ENCODE measurements around the gene ANTKMT. TPM values are rescaled to one million over a fixed set of nuclear protein-coding genes. Genes with fewer than 3 reads are reported as not detected.

The ANTKMT gene
- total RNA-seq, 1 experiment from 2014 or later, result 93.6 TPM

DNA sequence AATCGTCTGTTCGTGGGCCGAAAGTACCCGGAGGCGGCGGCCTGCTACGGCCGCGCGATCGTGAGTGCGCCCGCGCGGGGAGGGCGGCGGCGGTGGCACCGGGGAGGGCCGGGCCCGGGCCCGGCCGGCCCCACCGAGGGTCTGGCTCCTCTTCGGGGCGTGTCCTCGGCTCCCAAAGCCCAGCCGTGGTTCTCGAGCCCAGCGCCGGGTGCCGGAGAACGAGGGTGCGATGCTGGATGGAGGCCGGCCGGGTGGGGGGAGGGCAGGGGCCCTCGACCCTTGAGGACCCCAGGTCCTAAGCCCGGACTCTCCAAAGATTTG is 40.4 kb upstream of the ANTKMT start:
- Histone ChIP-seq H3K36me3 (ENCODE audit: control insufficient read depth, insufficient read depth, low read length) (peaks cover 5% of the 10 kb centered on the region; the same call in 1 of the 2 replicates), H3K27ac (ENCODE audit: low read length) (peak overlapping the region; percentile 87), H3K9me3 (ENCODE audit: control insufficient read depth, insufficient read depth, low read depth, low read length) (no peaks in the 10 kb centered on the region), H3K4me3 (ENCODE audit: low read depth in 2 of 2, low read length in 2 of 2) (peak overlapping the region; percentile 66 to 71), H3K4me1 (ENCODE audit: control insufficient read depth, insufficient read depth, low read length) (peaks cover 18% of the 10 kb centered on the region), H3K27me3 (ENCODE audit: control insufficient read depth, insufficient read depth, low read length) (no peaks in the 10 kb centered on the region)
- POLR2A ChIA-PET, result no interaction called here
- DNase-seq (ENCODE audit: low read depth, low spot score) (no peak), ATAC-seq (no peak)
- no TSS peak for BruUV-seq (replicated peaks)
- in situ Hi-C loops (cut with HindIII; ENCODE audit: low pct_unique_long_range_greater_than_20kb, low sequenced_read_pairs), result no loop called here
- CTCF ChIA-PET, result interaction anchor here (1.1 kb wide), 1 partner anchor 13 kb away, joined by 3 read pairs; the partner anchor contains the start of gene RHOT2
- intact Hi-C loops (cut with micrococcal nuclease; ENCODE audit: unreplicated experiment), result loop anchor here (10.0 kb wide), 1 partner anchor 1094 kb away; the partner anchor contains the start of genes EME2, MRPS34 and NME3
- TF ChIP-seq SIN3A (IDR thresholded peaks at IDR 0.05; ENCODE audit: borderline replicate concordance, insufficient read depth, low read depth, low read length), result peak; percentile 31; the same call in 1 of the 2 replicates
- no peak for TF ChIP-seq TCF7L2 (IDR thresholded peaks at IDR 0.05; ENCODE audit: low read depth, low read length)
- no peak for TF ChIP-seq POLR2AphosphoS5 (IDR thresholded peaks at IDR 0.05; ENCODE audit: low read depth, low read length)

DNA sequence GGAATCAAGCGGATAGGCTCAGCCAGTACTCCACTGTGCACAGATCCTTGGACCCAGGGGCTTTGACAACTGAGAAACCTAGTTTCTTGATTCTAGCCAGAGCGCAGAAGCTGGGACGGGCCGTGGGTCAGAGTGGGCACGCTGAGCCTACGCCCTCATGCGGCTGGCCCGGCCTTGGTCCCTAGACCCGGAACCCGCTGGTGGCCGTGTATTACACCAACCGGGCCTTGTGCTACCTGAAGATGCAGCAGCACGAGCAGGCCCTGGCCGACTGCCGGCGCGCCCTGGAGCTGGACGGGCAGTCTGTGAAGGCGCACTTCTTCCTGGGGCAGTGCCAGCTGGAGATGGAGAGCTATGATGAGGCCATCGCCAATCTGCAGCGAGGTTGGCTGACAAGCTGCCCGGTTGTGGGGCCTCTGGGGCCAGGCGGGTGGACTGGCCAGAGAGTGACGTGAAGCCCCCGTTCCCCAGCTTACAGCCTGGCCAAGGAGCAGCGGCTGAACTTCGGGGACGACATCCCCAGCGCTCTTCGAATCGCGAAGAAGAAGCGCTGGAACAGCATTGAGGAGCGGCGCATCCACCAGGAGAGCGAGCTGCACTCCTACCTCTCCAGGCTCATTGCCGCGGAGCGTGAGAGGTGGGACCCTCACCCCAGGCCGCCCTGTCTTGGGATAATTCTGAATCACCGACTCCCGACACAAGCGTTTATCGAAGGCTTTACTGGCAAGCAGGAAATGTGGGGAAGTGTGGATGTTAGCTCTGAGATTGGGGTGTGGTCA is 39.8 kb upstream of the ANTKMT start:
- Histone ChIP-seq H3K4me1 (ENCODE audit: control insufficient read depth, insufficient read depth, low read length) (peaks cover 18% of the 10 kb centered on the region), H3K27me3 (ENCODE audit: control insufficient read depth, insufficient read depth, low read length) (no peaks in the 10 kb centered on the region), H3K27ac (ENCODE audit: low read length) (peak overlapping the region; percentile 87), H3K9me3 (ENCODE audit: control insufficient read depth, insufficient read depth, low read depth, low read length) (no peaks in the 10 kb centered on the region), H3K36me3 (ENCODE audit: control insufficient read depth, insufficient read depth, low read length) (peaks cover 5% of the 10 kb centered on the region; the same call in 1 of the 2 replicates), H3K4me3 (ENCODE audit: low read depth in 2 of 2, low read length in 2 of 2) (peak overlapping the region; percentile 66 to 71)
- intact Hi-C loops (cut with micrococcal nuclease; ENCODE audit: unreplicated experiment), result loop anchor here (10.0 kb wide), 1 partner anchor 1094 kb away; the partner anchor contains the start of genes EME2, MRPS34 and NME3
- ATAC-seq (no peak), DNase-seq (ENCODE audit: low read depth, low spot score) (no peak)
- POLR2A ChIA-PET, result no interaction called here
- in situ Hi-C loops (cut with HindIII; ENCODE audit: low pct_unique_long_range_greater_than_20kb, low sequenced_read_pairs), result no loop called here
- BruUV-seq (replicated peaks), result no TSS peak
- TF ChIP-seq CTCF (IDR thresholded peaks at IDR 0.05), result peak; percentile 53; the same call in 1 of the 2 replicates
- TF ChIP-seq TCF7L2 (IDR thresholded peaks at IDR 0.05; ENCODE audit: low read depth, low read length), result no peak
- no peak for TF ChIP-seq SIN3A (IDR thresholded peaks at IDR 0.05; ENCODE audit: borderline replicate concordance, insufficient read depth, low read depth, low read length)
- CTCF ChIA-PET, result interaction anchor here (1.1 kb wide), 1 partner anchor 13 kb away, joined by 3 read pairs; the partner anchor contains the start of gene RHOT2

DNA sequence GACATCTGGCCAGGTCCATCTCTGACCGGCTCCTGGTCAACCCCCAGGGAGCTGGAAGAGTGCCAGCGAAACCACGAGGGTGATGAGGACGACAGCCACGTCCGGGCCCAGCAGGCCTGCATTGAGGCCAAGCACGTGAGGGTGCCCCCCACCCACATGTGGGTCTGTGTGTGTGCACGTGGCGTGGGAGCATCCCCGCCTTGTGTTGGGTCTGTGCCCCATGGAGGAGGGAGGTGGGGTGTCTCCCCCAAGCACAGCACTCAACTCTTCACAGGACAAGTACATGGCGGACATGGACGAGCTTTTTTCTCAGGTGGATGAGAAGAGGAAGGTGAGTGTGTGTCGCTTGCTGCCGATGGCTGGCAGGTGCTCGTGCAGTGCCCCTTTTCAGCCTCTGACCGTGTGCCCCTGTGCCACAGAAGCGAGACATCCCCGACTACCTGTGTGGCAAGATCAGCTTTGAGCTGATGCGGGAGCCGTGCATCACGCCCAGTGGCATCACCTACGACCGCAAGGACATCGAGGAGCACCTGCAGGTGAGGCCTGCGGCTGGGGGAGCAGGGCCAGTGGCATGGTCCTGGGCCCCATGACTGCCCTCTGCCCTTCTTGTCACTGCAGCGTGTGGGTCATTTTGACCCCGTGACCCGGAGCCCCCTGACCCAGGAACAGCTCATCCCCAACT is 39.1 kb upstream of the ANTKMT start:
- H3K9me3 ChIP-seq (ENCODE audit: control insufficient read depth, insufficient read depth, low read depth, low read length), result no peaks in the 10 kb centered on the region
- intact Hi-C loops (cut with micrococcal nuclease; ENCODE audit: unreplicated experiment), result loop anchor here (10.0 kb wide), 1 partner anchor 1093 kb away; the partner anchor contains the start of genes EME2, MRPS34 and NME3
- ChIA-PET CTCF (interaction anchor here (1.1 kb wide), 1 partner anchor 14 kb away, joined by 3 read pairs; the partner anchor contains the start of gene RHOT2), POLR2A (no interaction called here)
- peaks cover 18% of the 10 kb centered on the region for H3K4me1 ChIP-seq (ENCODE audit: control insufficient read depth, insufficient read depth, low read length)
- no peak for TF ChIP-seq SIN3A (IDR thresholded peaks at IDR 0.05; ENCODE audit: borderline replicate concordance, insufficient read depth, low read depth, low read length)
- peak; percentile 68; the same call in 1 of the 2 replicates for TF ChIP-seq POLR2AphosphoS5 (IDR thresholded peaks at IDR 0.05; ENCODE audit: low read depth, low read length)
- TF ChIP-seq, protein P1, sequence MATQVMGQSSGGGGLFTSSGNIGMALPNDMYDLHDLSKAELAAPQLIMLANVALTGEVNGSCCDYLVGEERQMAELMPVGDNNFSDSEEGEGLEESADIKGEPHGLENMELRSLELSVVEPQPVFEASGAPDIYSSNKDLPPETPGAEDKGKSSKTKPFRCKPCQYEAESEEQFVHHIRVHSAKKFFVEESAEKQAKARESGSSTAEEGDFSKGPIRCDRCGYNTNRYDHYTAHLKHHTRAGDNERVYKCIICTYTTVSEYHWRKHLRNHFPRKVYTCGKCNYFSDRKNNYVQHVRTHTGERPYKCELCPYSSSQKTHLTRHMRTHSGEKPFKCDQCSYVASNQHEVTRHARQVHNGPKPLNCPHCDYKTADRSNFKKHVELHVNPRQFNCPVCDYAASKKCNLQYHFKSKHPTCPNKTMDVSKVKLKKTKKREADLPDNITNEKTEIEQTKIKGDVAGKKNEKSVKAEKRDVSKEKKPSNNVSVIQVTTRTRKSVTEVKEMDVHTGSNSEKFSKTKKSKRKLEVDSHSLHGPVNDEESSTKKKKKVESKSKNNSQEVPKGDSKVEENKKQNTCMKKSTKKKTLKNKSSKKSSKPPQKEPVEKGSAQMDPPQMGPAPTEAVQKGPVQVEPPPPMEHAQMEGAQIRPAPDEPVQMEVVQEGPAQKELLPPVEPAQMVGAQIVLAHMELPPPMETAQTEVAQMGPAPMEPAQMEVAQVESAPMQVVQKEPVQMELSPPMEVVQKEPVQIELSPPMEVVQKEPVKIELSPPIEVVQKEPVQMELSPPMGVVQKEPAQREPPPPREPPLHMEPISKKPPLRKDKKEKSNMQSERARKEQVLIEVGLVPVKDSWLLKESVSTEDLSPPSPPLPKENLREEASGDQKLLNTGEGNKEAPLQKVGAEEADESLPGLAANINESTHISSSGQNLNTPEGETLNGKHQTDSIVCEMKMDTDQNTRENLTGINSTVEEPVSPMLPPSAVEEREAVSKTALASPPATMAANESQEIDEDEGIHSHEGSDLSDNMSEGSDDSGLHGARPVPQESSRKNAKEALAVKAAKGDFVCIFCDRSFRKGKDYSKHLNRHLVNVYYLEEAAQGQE (IDR thresholded peaks at IDR 0.05; ENCODE audit: insufficient read depth in 1 of 2, low read depth in 2 of 2, low read length in 1 of 2), result peak in 1 of 2 experiments; percentile 14; a peak in 1 of 4 replicates
- peak overlapping the region; percentile 87 for H3K27ac ChIP-seq (ENCODE audit: low read length)
- in situ Hi-C loops (cut with HindIII; ENCODE audit: low pct_unique_long_range_greater_than_20kb, low sequenced_read_pairs), result no loop called here
- no peaks in the 10 kb centered on the region for H3K27me3 ChIP-seq (ENCODE audit: control insufficient read depth, insufficient read depth, low read length)
- H3K36me3 ChIP-seq (ENCODE audit: control insufficient read depth, insufficient read depth, low read length), result peaks cover 5% of the 10 kb centered on the region; the same call in 1 of the 2 replicates
- peak overlapping the region; percentile 66 to 71 for H3K4me3 ChIP-seq (ENCODE audit: low read depth in 2 of 2, low read length in 2 of 2)
- DNase-seq (ENCODE audit: low read depth, low spot score) (no peak), ATAC-seq (no peak)
- TSS peak; percentile 97 for BruUV-seq (replicated peaks)

Data from Panc1 (cell line).